GM23248 (cell line): Measurements from ENCODE around the gene TTYH1.

Experiments used
- EZH2 ChIP-seq: fragments of 200-600 bp; sonication (generic); IDR thresholded peaks from 2 replicates; pipeline ENCODE4 v1.6.1; 2018; ENCODE audit warnings: antibody characterized with exemption, mild to moderate bottlenecking; ENCODE audit not compliant: insufficient read depth, poor library complexity, severe bottlenecking
- EZH2phosphoT487 ChIP-seq: fragments of 200-600 bp; sonication (generic); IDR thresholded peaks from 2 replicates; pipeline ENCODE4 v1.6.1; 2018; ENCODE audit warnings: antibody characterized with exemption, moderate library complexity, mild to moderate bottlenecking, low read depth; ENCODE audit not compliant: insufficient read depth

DNA sequence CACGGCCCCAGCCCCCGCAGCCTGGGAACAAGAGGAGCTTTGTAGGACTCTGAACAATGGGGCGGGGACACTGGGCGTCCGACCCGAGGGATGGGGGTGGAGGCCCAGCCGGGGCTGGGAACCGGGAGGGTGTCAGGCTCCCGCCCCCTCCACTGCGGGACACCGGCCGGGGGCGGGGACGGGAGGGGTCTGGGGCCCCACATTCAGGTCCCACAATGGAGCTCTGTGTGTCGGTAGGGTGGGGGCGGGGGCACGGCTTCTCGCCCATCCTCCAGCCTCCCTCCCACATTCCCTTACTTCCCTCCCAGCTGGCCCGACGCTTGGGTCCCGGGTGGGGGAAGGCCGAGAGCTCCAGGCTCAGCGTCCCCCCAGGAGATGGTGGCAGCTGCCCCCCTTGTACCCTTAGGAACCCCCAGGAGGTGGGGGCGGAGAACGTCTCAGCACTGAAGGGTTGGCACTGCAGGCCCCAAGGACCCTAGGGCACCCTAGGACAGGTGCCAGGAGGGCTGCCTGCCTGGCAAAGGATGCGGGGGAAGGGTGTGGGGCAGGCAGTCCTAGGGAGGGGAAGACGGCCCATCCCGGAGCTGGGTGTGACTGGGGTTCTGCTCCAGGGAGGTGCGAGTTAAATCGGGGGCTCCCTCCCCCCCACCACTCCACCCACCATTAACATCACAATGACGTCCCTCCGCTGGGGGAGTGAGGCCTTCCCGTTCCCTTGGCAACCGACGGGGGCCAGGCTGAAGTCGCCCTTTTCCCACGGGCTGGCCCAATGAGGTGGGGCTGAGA lies 5.3 kb downstream of the TTYH1 start:
- no peak for TF ChIP-seq EZH2
- TF ChIP-seq EZH2phosphoT487, result no peak
